ENCODE data around the gene ZNF234.

The ZNF234 gene

DNA sequence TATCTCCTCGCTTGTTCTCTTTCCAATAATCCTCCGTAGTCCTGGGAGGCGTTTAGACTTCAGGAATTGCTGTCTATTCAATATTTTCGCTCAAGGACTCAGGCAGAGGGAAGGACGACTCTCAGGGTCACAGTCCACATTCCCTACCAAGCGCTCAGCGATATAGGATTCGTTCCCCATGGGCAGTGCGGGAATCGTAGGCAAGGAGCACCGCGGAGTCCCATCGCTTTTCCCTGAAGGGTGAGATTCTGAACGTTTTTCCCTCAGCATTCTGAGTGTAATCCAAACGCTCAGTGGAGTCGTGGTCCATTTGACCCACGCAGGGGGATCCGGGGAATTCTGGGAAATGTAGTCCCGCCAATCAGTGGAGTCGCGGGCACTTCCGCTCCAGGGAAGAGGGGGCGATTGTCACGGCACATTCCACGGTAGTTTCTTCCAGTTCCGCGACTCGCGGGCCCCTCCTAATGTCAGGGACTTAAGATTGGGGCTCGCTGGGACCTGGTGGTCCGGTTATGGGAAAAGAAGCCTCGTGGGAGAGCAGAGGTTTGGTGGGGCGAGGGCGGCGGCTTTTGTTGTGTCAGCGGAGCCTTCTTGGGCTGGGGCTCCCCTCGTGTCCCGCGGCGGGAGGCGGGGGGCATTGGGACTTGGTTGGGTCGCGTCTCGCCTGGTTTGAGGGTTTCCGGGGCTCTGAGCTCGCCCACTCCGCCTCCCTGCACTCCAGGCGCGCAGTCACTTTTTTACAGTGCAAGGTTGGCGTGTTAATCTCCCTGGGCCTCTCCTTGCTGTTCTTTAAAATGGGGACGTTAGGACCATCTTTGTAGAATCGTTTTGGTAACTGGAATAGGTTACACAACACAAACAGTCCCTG, at the start of gene ZNF234:
TSS of gene ZNF234 (plus strand) at position 364 of the 868 bp plus-strand sequence. CDS start 3,079 bp downstream, outside the sequence.
- H3F3A ChIP-seq (ENCODE audit: insufficient read depth, low read length), result no peaks in the 10 kb centered on the region
- H3K27ac ChIP-seq (ENCODE audit: low read length), result no peak within 1 kb of the TSS
- TF ChIP-seq, protein P1, sequence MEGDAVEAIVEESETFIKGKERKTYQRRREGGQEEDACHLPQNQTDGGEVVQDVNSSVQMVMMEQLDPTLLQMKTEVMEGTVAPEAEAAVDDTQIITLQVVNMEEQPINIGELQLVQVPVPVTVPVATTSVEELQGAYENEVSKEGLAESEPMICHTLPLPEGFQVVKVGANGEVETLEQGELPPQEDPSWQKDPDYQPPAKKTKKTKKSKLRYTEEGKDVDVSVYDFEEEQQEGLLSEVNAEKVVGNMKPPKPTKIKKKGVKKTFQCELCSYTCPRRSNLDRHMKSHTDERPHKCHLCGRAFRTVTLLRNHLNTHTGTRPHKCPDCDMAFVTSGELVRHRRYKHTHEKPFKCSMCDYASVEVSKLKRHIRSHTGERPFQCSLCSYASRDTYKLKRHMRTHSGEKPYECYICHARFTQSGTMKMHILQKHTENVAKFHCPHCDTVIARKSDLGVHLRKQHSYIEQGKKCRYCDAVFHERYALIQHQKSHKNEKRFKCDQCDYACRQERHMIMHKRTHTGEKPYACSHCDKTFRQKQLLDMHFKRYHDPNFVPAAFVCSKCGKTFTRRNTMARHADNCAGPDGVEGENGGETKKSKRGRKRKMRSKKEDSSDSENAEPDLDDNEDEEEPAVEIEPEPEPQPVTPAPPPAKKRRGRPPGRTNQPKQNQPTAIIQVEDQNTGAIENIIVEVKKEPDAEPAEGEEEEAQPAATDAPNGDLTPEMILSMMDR (IDR thresholded peaks at IDR 0.05; ENCODE audit: low read length), result no peak
- no peak for TF ChIP-seq EZH2phosphoT487 (IDR thresholded peaks at IDR 0.05; ENCODE audit: low read length)
- no peaks in the 10 kb centered on the region for H3K36me3 ChIP-seq (replicated peaks; ENCODE audit: insufficient read depth, low read length)
- H3K9me3 ChIP-seq (replicated peaks; ENCODE audit: insufficient read depth, low read length), result no peaks in the 10 kb centered on the region
- no peak for DNase-seq
- H4K20me1 ChIP-seq (ENCODE audit: insufficient read depth, low read length), result no peaks in the 10 kb centered on the region
- peak within 1 kb of the TSS; percentile 89 for H2AFZ ChIP-seq (ENCODE audit: low read length)
- no peaks in the 10 kb centered on the region for H3K4me1 ChIP-seq (ENCODE audit: low read length)
- no peaks in the 10 kb centered on the region for H3K79me2 ChIP-seq (ENCODE audit: low read length)
- no peaks in the 10 kb centered on the region for H3K9me2 ChIP-seq (replicated peaks; ENCODE audit: insufficient read depth, low read length)
- peak within 1 kb of the TSS; percentile 66 for H3K4me3 ChIP-seq (ENCODE audit: low read length)
- H3K27me3 ChIP-seq (replicated peaks; ENCODE audit: insufficient read depth, low read length), result no peaks in the 10 kb centered on the region
- H3K9ac ChIP-seq (ENCODE audit: low read length), result peak within 1 kb of the TSS; percentile 10; the same call in 1 of the 2 replicates
- peak within 1 kb of the TSS; percentile 59 for H3K4me2 ChIP-seq (ENCODE audit: low read depth, low read length)

DNA sequence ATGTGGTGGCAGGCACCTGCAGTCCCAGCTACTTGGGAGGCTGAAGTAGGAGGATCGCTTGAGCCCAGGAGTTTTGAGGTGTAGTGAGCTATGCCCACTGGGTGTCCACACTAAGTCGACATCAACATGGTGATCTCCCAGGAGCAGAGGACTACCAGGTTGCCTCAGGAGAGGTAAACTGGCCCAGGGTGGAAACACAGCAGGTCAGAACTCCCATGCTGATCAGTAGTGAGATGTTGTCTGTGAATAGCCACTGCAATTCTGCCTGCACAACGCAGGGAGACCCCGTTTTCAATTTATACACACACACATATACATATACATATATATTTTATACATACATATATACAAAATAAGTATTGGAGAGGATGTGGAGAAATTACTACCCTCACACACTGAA, 49.2 kb upstream of the ZNF234 start:
- H3K27ac ChIP-seq (ENCODE audit: low read length), result no peak overlapping the region
- H3K9ac ChIP-seq (ENCODE audit: low read length), result no peak overlapping the region
- H3K27me3 ChIP-seq (replicated peaks; ENCODE audit: insufficient read depth, low read length), result no peaks in the 10 kb centered on the region
- no peaks in the 10 kb centered on the region for H3K9me3 ChIP-seq (replicated peaks; ENCODE audit: insufficient read depth, low read length)
- H3K79me2 ChIP-seq (ENCODE audit: low read length), result peaks cover 20% of the 10 kb centered on the region
- no peak overlapping the region for H3K4me2 ChIP-seq (ENCODE audit: low read depth, low read length)
- no peaks in the 10 kb centered on the region; the same call in 1 of the 2 replicates for H3K36me3 ChIP-seq (replicated peaks; ENCODE audit: insufficient read depth, low read length)
- no peaks in the 10 kb centered on the region for H4K20me1 ChIP-seq (ENCODE audit: insufficient read depth, low read length)
- no peak overlapping the region for H3K4me3 ChIP-seq (ENCODE audit: low read length)
- H2AFZ ChIP-seq (ENCODE audit: low read length), result no peak overlapping the region
- no peaks in the 10 kb centered on the region for H3K4me1 ChIP-seq (ENCODE audit: low read length)
- H3F3A ChIP-seq (ENCODE audit: insufficient read depth, low read length), result 0 out of 2 replicates have a peak, but pooled peaks cover 3% of the 10 kb centered on the region
- no peaks in the 10 kb centered on the region for H3K9me2 ChIP-seq (replicated peaks; ENCODE audit: insufficient read depth, low read length)
- no peak for DNase-seq
- TF ChIP-seq, protein P1 (IDR thresholded peaks at IDR 0.05; ENCODE audit: low read length), result no peak
- TF ChIP-seq EZH2 (optimal IDR thresholded peaks at IDR 0.05; ENCODE audit: low read depth, low read length) (no peak), EZH2phosphoT487 (IDR thresholded peaks at IDR 0.05; ENCODE audit: low read length) (no peak)

DNA sequence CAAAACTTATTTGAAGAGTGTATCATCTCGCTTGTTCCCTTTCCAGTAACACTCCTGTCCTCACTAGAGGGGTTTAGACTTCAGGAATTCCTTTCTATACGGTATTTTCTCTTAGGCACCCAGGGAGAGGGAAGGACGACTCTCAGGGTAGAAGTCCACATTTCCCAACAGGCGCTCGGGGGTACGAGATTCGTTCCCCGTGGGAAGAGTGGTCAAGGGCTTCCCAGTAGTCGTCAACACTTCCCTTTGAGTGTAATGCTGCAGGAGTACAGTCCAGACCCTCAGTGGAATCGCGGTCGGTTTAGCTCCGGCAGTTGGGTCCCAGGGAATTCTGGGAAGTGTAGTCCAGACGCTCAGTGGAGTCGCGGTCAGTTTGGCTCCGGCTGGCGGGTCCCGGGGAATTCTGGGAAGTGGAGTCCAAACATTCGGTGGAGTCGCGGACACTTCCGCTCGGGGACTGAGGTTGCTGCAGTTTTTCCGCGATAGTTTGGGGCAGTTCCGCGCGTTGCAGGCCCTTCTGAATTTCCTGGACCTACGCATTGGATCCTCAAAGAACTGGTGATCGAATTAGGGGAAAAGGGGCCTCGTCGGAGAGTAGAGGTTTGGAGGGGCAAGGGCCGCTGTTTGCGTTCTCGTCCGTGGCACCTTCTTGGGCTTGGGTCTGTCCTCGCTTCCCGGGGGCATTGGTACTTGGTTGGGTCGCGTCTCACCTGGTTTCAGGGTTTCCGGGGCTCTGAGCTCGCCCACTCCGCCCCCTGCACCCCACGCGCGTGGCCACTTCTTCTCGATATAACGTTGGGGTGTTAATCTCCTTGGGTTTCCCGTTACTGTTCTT, 47.2 kb upstream of the ZNF234 start, which contains the start of gene ZNF224:
TSS of gene ZNF224 (plus strand) at position 431 of the 835 bp plus-strand sequence. CDS start 3,513 bp downstream, outside the sequence.
- peaks cover 20% of the 10 kb centered on the region for H3K79me2 ChIP-seq (ENCODE audit: low read length)
- H3K27me3 ChIP-seq (replicated peaks; ENCODE audit: insufficient read depth, low read length), result no peaks in the 10 kb centered on the region
- TF ChIP-seq EZH2phosphoT487 (IDR thresholded peaks at IDR 0.05; ENCODE audit: low read length), result no peak
- no peak for TF ChIP-seq EZH2 (optimal IDR thresholded peaks at IDR 0.05; ENCODE audit: low read depth, low read length)
- TF ChIP-seq, protein P1 (IDR thresholded peaks at IDR 0.05; ENCODE audit: low read length), result no peak
- H3F3A ChIP-seq (ENCODE audit: insufficient read depth, low read length), result 0 out of 2 replicates have a peak, but pooled peaks cover 3% of the 10 kb centered on the region
- no peaks in the 10 kb centered on the region; the same call in 1 of the 2 replicates for H3K36me3 ChIP-seq (replicated peaks; ENCODE audit: insufficient read depth, low read length)
- H3K4me3 ChIP-seq (ENCODE audit: low read length), result peak within 1 kb of the TSS; percentile 81
- peak within 1 kb of the TSS; percentile 96 for H2AFZ ChIP-seq (ENCODE audit: low read length)
- no peaks in the 10 kb centered on the region for H3K4me1 ChIP-seq (ENCODE audit: low read length)
- peak; percentile 92 for DNase-seq
- H3K4me2 ChIP-seq (ENCODE audit: low read depth, low read length), result peak within 1 kb of the TSS; percentile 64
- H3K27ac ChIP-seq (ENCODE audit: low read length), result peak within 1 kb of the TSS; percentile 16; the same call in 1 of the 2 replicates
- no peaks in the 10 kb centered on the region for H4K20me1 ChIP-seq (ENCODE audit: insufficient read depth, low read length)
- H3K9me3 ChIP-seq (replicated peaks; ENCODE audit: insufficient read depth, low read length), result no peaks in the 10 kb centered on the region
- H3K9me2 ChIP-seq (replicated peaks; ENCODE audit: insufficient read depth, low read length), result no peaks in the 10 kb centered on the region
- H3K9ac ChIP-seq (ENCODE audit: low read length), result peak within 1 kb of the TSS; percentile 68

Data from MM.1S (cell line).